HEK293T (cell line): ENCODE data around the gene MACROD1.

Source experiments
- ELF4 ChIP-seq: fragments of 450-650 bp; IDR thresholded peaks from 2 replicates; pipeline ENCODE4 v1.6.1; 2017; ENCODE audit warnings: antibody characterized with exemption
- FOXK2 ChIP-seq: fragments of 450-650 bp; IDR thresholded peaks from 2 replicates; pipeline ENCODE4 v1.6.1; 2016; ENCODE audit warnings: mild to moderate bottlenecking

DNA sequence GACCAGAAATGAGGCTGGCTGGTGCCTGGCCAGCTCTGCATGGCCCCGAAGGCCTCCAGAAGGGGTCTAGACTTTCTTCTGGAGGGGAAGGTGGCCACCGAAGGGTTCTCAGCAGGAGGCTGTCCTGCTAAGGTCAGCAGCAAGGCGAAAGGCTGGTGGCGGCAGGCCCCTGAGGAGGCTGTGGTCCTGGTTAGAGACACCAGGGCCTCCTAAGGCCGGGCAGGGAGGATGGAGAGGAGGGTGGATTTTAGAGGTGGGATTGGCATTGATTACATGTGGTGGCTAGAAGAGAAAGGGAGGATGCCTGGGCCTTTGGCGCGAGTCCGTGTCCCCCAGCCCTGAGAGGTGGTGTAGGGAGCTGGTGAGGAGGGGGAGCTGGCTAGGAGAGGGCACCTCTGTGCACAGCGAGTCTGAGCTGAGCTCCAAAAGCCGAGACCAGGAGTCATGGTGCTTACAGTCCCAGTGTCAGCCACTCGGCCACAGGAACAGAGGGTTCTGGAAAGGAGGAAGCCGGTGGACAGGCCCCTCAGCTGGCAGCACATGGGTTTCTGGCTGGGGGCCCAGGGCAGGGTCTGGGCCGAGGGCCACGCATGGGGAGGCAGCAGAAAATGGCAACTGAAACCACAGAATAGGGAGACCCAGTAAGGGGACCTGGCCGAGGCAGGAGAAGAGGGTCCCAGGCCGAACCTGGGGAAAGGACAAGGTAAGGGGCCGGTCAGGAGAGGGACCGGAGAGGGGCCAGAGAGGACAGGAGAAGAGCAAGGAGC lies 43.1 kb upstream of the MACROD1 start:
- TF ChIP-seq FOXK2 (no peak), ELF4 (no peak)
